NCI-H748 treated with DMSO at 0.1 percent for 48 hours (cell line): ENCODE results near the gene FOLR2.
"Not testable (repeated sequence)": the region's sequence is repeated elsewhere in the genome, so short reads cannot be mapped to it uniquely, and the experiment has no call there.

Source experiments
- DNase-seq: peaks from one replicate; lab custom pipeline; 2025; lab: John Stamatoyannopoulos, UW

Gene FOLR2

DNA sequence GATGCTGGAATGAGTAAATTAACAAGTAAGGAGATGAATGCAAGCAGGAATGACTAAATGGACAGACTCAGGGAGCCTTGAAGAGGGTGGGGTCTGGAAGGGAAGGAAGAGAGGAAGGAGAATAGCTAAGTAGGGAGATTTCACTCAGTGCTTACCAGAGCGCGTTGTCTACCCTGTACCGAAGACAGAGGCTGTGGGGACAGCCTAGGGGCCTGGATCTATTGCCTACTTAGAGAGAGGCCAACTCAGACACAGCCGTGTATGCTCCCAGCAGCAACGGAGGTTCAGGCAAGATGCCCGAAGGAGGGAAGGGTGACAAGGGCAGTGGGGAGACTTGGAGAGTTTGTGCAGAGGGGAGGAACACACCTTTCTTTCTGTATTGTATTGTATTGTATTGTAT is at the start of gene FOLR2:
Gene FOLR2, plus strand, starts transcription at position 157 of the 400 bp plus-strand sequence. CDS start 1,791 bp downstream, outside the sequence.
- DNase-seq = no peak

DNA sequence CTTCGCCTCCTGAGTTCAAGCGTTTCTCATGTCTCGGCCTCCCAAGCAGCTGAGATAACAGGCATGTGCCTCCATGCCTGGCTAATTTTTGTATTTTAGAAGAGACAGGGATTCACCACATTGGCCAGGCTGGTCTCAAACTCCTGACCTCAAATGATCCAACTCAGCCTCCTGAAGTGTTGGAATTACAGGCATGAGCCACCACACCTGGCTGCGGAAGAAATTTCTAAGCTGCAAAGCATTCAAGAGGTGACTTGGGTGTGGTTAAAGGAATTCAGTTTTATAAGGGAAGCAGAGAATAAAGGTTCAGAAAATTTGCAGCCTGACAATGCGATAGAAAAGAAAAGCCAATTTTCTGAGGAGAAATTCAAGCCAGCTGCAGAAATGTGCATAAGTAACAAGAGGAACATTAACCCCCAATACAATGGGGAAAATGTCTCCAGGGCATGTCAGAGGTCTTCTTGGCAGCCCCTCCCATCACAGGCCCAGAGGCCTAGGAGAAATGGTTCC is 47.5 kb upstream of the FOLR2 start:
- DNase-seq = not testable (repeated sequence)

GRCh38 chr11:72169754-72170153 is 46.8 kb upstream of the FOLR2 start:
- DNase-seq = not testable (repeated sequence)

GRCh38 chr11:72172043-72172442 is 44.6 kb upstream of the FOLR2 start:
- not testable (repeated sequence) for DNase-seq

- DNase-seq = no peak
These were observed 43.3 kb upstream of the FOLR2 start for GRCh38 chr11:72173291-72173690.

- no peak for DNase-seq
These were observed 42.1 kb upstream of the FOLR2 start for GRCh38 chr11:72174302-72175070.

- DNase-seq = no peak
These were observed 38.9 kb upstream of the FOLR2 start for GRCh38 chr11:72177656-72178055.

GRCh38 chr11:72179049-72179803 is 37.4 kb upstream of the FOLR2 start:
- DNase-seq = no peak

DNA sequence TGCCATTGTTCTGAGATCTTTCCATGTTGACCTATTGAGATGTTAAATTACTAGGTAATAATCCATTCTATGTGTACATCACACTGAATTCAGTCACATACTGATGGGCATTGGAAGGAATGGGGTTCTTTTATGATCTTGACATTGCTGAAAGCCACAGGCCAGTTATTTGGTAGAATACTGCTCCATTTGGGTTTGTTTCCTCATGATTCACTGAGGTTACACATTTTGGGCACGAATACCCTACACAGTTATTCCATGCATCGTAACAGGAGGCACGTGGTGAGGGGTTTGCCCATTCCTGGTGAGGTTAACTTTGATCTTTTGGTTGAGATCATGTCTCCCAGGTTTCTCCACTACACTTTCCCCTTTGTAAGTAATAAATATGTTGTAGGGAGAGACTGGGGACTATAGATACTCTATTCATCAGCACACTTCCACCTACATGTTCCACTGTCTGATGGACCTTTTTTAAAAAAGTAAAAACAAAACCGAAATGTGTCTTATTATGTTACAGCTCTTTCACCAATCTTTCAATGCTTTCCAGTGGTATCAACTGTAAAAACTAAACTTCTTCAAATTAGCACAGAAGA is 36.7 kb upstream of the FOLR2 start:
- DNase-seq = no peak

- DNase-seq = not testable (repeated sequence)
These were observed 35.6 kb upstream of the FOLR2 start for GRCh38 chr11:72180892-72181552.

DNA sequence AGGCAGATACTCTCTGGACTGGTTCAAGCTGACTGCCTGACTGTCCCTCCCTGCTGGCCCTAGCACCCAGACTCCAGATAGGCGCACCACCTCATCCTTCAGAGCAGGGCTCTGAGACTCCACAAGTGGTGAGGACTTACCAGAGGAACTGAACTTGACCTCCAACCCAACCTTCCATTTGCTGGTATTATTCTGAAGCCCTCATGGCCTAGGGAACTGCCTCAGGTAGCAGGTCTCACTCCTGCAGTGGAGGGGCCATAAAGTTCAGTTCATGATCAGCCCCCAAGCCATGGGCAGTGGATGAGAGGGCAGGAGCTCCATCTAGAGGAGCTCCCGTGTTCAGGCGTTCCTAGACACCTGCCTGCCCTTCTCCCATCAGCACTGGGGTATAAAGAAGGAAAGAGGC is 35.0 kb upstream of the FOLR2 start:
- DNase-seq = not testable (repeated sequence)

DNA sequence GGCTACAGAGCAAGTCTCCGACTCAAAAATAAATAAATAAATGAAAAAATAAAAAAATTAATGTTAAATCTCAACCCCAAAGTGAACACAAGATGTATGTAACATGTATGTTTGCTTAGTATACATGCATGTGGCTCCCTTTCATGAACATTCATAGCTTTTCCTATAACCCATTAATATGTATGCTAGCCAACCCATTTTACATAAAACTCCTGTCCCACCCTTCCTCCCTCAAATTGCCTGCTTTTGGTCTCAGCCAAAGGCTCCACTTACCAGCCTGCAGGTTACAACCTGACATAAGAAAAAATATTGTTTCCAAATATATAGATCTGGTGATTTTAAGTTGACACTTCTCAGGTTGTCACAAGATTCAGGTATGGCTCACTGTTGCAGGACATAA is 28.3 kb upstream of the FOLR2 start:
- no peak for DNase-seq

DNA sequence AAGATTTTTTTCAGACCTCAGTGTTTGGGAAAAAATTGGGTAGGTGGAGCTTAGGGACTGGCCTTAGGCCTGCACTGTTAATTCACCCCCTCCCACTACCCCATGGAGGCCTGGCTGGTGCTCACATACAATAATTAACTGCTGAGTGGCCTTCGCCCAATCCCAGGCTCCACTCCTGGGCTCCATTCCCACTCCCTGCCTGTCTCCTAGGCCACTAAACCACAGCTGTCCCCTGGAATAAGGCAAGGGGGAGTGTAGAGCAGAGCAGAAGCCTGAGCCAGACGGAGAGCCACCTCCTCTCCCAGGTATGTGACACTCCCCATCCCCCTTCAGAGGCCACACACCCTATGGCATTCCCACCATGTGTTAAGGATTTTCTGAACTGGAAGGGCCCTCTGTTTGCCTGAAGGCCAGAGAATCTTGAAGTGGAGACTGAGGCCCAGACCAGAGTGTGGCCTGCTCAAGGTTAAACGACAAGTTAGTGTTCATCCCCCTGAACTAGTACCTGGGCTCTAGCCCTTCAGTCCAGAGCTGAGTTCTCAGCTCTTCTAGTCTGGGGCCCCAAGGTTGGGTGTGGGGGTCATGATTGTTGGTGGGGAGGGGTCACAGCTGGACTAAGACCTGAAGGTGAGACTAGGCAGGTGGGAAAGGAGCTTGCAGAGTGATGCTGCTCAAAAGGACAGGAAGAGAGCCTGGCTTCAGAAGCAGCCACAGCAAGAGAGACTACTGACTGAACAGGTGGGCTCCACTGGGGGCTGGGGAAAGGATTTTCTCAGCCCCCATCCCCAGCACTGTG is 26.9 kb upstream of the FOLR2 start:
- DNase-seq = no peak

GRCh38 chr11:72190631-72191071 is 25.9 kb upstream of the FOLR2 start:
- DNase-seq = no peak

- DNase-seq = no peak
These were observed 24.6 kb upstream of the FOLR2 start, which contains the start of gene FOLR1 for GRCh38 chr11:72191961-72192381. Gene FOLR1 (plus strand): TSS chr11:72192140. CDS start chr11:72192174, 34 bp downstream.

DNA sequence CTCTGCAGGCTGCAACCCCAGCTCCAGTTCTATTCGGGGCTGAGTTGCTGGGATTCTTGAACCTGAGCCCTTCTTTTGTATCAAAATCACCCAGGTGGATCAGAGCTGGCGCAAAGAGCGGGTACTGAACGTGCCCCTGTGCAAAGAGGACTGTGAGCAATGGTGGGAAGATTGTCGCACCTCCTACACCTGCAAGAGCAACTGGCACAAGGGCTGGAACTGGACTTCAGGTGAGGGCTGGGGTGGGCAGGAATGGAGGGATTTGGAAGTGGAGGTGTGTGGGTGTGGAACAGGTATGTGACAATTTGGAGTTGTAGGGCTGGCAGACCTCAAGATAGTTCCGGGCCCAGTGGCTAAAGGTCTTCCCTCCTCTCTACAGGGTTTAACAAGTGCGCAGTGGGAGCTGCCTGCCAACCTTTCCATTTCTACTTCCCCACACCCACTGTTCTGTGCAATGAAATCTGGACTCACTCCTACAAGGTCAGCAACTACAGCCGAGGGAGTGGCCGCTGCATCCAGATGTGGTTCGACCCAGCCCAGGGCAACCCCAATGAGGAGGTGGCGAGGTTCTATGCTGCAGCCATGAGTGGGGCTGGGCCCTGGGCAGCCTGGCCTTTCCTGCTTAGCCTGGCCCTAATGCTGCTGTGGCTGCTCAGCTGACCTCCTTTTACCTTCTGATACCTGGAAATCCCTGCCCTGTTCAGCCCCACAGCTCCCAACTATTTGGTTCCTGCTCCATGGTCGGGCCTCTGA is 20.9 kb upstream of the FOLR2 start:
- DNase-seq = no peak

GRCh38 chr11:72201445-72201844 is 15.1 kb upstream of the FOLR2 start:
- DNase-seq = not testable (repeated sequence)

DNA sequence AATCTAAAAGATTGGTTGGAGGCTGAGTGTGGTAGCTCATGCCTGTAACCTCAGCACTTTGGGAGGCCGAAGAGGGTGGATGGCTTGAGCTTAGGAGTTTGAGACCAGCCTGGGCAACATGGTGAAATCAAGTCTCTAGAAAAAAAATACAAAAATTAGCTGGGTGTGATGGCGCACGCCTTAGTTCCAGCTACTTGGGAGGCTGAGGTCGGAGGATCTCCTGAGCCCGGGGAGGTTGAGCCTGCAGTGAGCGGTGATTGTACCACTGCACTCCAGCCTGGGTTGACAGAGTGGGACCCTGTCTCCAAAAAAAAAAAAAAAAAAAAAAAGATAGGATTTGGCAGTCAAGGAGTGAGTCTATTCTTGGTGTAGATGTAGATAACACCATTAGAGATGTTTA is 14.0 kb upstream of the FOLR2 start:
- DNase-seq = no peak

DNA sequence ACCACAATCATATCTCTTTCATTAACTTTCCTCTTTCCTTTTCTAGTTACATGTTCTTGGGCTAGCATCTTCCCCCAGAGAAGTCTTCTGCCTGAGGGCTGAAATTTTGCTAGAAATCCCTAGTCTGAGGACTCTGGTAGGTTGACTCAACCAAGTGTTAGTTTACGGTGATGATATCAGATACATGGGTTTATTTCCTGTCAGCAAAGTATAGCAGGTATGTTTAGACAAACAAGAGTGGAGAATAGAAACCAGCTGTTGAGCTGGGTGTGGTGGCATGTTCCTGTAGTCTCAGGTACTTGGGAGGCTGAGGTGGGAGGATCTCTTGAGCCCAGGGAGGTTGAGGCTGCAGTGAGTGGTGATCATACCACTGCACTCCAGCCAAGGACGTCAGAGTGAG is 13.4 kb upstream of the FOLR2 start:
- DNase-seq = no peak

- no peak for DNase-seq
These were observed 11.7 kb upstream of the FOLR2 start for GRCh38 chr11:72204886-72205285.
